Mesendoderm (in vitro differentiated cells): Measurements from ENCODE around the gene DDIT3.
A peak's percentile ranks its signal among the peaks of the same experiment; 100 is the strongest.

ENCODE experiments used
- DNase-seq: peaks from one replicate; pipeline ENCODE4 v3.0.0; 2013
- H2AK5ac ChIP-seq: 2 replicates; pipeline ENCODE4 v1.6.1; 2013; ENCODE audit warnings: low read length, inconsistent platforms
- H2BK120ac ChIP-seq: 2 replicates; pipeline ENCODE4 v1.6.1; 2013; ENCODE audit warnings: low read depth, mild to moderate bottlenecking, low read length, moderate library complexity, mixed read lengths
- H2BK15ac ChIP-seq: replicated peaks from 2 replicates; pipeline ENCODE4 v1.6.1; 2013; ENCODE audit warnings: low read depth, mild to moderate bottlenecking, moderate library complexity
- H2BK5ac ChIP-seq: 2 replicates; pipeline ENCODE4 v1.6.1; 2013; ENCODE audit warnings: low read length, inconsistent platforms
- H3K18ac ChIP-seq: 2 replicates; pipeline ENCODE4 v1.6.1; 2013; ENCODE audit warnings: mild to moderate bottlenecking, low read length, mixed read lengths
- H3K23ac ChIP-seq: one replicate; pipeline ENCODE4 v1.6.1; 2013; ENCODE audit warnings: low read length
- H3K27ac ChIP-seq: 2 replicates; pipeline ENCODE4 v1.5.1; 2013; ENCODE audit warnings: low read depth, mild to moderate bottlenecking, inconsistent platforms, low read length, moderate library complexity
- H3K27me3 ChIP-seq: 2 replicates; pipeline ENCODE4 v1.6.1; 2013; ENCODE audit warnings: low read length, control low read depth, mild to moderate bottlenecking, inconsistent platforms; ENCODE audit not compliant: insufficient read depth, poor library complexity
- H3K36me3 ChIP-seq: 2 replicates; pipeline ENCODE4 v1.6.1; 2013; ENCODE audit warnings: low read length, inconsistent platforms; ENCODE audit not compliant: control insufficient read depth, insufficient read depth
- H3K4ac ChIP-seq: one replicate; pipeline ENCODE4 v1.6.1; 2013; ENCODE audit warnings: low read depth, mild to moderate bottlenecking, low read length, moderate library complexity
- H3K4me1 ChIP-seq: 2 replicates; pipeline ENCODE4 v1.6.1; 2013; ENCODE audit warnings: low read depth, low read length, inconsistent platforms; ENCODE audit not compliant: control insufficient read depth
- H3K4me2 ChIP-seq: 2 replicates; pipeline ENCODE4 v1.6.1; 2013; ENCODE audit warnings: low read length
- H3K4me3 ChIP-seq: 2 replicates; pipeline ENCODE4 v1.5.1; 2013; ENCODE audit warnings: mild to moderate bottlenecking, low read length
- H3K56ac ChIP-seq: one replicate; pipeline ENCODE4 v1.6.1; 2013; ENCODE audit warnings: low read length
- H3K79me1 ChIP-seq: 2 replicates; pipeline ENCODE4 v1.6.1; 2013; ENCODE audit warnings: low read length, inconsistent platforms
- H3K79me2 ChIP-seq: 2 replicates; pipeline ENCODE4 v1.6.1; 2013; ENCODE audit warnings: mild to moderate bottlenecking, low read length; ENCODE audit not compliant: control insufficient read depth, insufficient read depth
- H3K9ac ChIP-seq: 2 replicates; pipeline ENCODE4 v1.6.1; 2013; ENCODE audit warnings: low read length, inconsistent platforms
- H4K5ac ChIP-seq: one replicate; pipeline ENCODE4 v1.6.1; 2013; ENCODE audit warnings: low read length
- H4K8ac ChIP-seq: one replicate; pipeline ENCODE4 v1.6.1; 2013; ENCODE audit warnings: low read depth, mild to moderate bottlenecking, control low read depth, low read length, moderate library complexity
- WGBS: extraction: QIAGEN DNeasy Blood & Tissue Kit; methylation state at CpG from one replicate; pipeline ENCODE4 v1.1.7; 2013; ENCODE audit warnings: low lambda C conversion rate, missing lambda C conversion rate; ENCODE audit not compliant: insufficient coverage; ENCODE audit errors: extremely low coverage; 5-methylcytosine and 5-hydroxymethylcytosine counted together

Gene DDIT3

GRCh38 chr12:57549203-57549908 lies 29.0 kb upstream of the DDIT3 start:
- H3K36me3 ChIP-seq, result no peaks in the 10 kb centered on the region
- peaks cover 8% of the 10 kb centered on the region for H3K4me1 ChIP-seq
- DNase-seq, result no peak
- H3K18ac ChIP-seq, result no peak overlapping the region
- peak overlapping the region; percentile 76 for H3K56ac ChIP-seq
- peak overlapping the region; percentile 50 for H3K4me2 ChIP-seq
- WGBS, result no CpG with 5 or more reads among the region's 13 CpGs
- H2BK5ac ChIP-seq, result no peak overlapping the region
- no peak overlapping the region for H4K5ac ChIP-seq
- H3K27ac ChIP-seq, result no peak overlapping the region
- peaks cover 2% of the 10 kb centered on the region for H3K27me3 ChIP-seq
- H3K79me1 ChIP-seq, result peaks cover 15% of the 10 kb centered on the region
- peak overlapping the region; percentile 38 for H2AK5ac ChIP-seq
- no peak overlapping the region for H3K4ac ChIP-seq
- peaks cover 12% of the 10 kb centered on the region for H3K79me2 ChIP-seq
- H3K9ac ChIP-seq, result peak overlapping the region; percentile 55
- no peak overlapping the region for H2BK15ac ChIP-seq
- no peak overlapping the region for H3K23ac ChIP-seq
- peak overlapping the region; percentile 15 for H3K4me3 ChIP-seq
- H2BK120ac ChIP-seq, result no peak overlapping the region
- H4K8ac ChIP-seq, result no peak overlapping the region

DNA sequence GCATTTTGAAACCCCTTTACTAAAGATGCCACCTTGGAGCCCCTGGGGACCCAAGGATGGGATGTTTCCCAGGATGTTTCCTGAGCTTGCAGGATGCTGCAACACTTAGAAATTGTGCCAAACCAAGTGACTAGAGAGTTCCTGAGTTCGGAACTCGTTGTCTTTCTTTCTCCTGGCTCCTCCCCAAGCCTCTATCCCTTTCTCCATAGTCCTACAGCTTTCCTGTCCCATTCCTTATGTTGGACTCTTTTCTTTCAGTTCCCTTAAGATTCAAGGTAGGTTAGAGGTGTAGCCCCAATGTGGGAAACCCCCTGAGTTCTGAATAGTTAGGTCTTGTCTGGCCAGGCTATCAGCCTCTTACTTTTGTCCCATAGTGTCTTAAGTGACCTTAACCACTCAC lies 28.2 kb upstream of the DDIT3 start:
- DNase-seq, result no peak
- no peak overlapping the region for H3K18ac ChIP-seq
- no peak overlapping the region for H3K27ac ChIP-seq
- H3K4me3 ChIP-seq, result no peak overlapping the region
- no peak overlapping the region for H4K5ac ChIP-seq
- H3K79me1 ChIP-seq, result peaks cover 15% of the 10 kb centered on the region
- no peak overlapping the region for H3K23ac ChIP-seq
- H2BK5ac ChIP-seq, result no peak overlapping the region
- H3K27me3 ChIP-seq, result peaks cover 2% of the 10 kb centered on the region
- no peak overlapping the region for H2BK15ac ChIP-seq
- H3K36me3 ChIP-seq, result no peaks in the 10 kb centered on the region
- H3K4ac ChIP-seq, result no peak overlapping the region
- H3K79me2 ChIP-seq, result peaks cover 12% of the 10 kb centered on the region
- peaks cover 8% of the 10 kb centered on the region for H3K4me1 ChIP-seq
- no peak overlapping the region for H3K4me2 ChIP-seq
- H3K56ac ChIP-seq, result no peak overlapping the region
- H2AK5ac ChIP-seq, result no peak overlapping the region
- H2BK120ac ChIP-seq, result no peak overlapping the region
- H3K9ac ChIP-seq, result no peak overlapping the region
- WGBS, result no CpG with 5 or more reads among the region's 2 CpGs
- no peak overlapping the region for H4K8ac ChIP-seq

DNA sequence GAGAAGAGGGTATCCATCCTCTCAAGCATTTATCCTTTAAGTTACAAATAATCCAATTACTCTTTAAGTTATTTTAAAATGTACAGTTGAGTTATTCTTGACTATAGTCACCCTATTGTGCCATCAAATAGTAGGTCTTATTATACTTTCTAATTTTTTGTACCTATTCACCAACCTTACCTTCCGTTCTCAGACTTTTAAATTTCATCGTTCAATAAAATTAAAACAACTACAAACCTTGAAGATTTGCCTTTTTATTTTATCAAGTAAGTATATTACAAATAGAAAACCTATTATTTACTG lies 27.6 kb upstream of the DDIT3 start:
- H3K79me2 ChIP-seq, result peaks cover 12% of the 10 kb centered on the region
- H3K36me3 ChIP-seq, result no peaks in the 10 kb centered on the region
- no peak overlapping the region for H4K8ac ChIP-seq
- H3K4me3 ChIP-seq, result no peak overlapping the region
- DNase-seq, result no peak
- H3K56ac ChIP-seq, result no peak overlapping the region
- no peak overlapping the region for H3K9ac ChIP-seq
- H3K18ac ChIP-seq, result no peak overlapping the region
- WGBS, result 100% methylated on average over 2 of the region's 2 CpGs
- H3K79me1 ChIP-seq, result peaks cover 15% of the 10 kb centered on the region
- no peak overlapping the region for H2BK120ac ChIP-seq
- no peak overlapping the region for H2BK5ac ChIP-seq
- H4K5ac ChIP-seq, result no peak overlapping the region
- no peak overlapping the region for H3K4ac ChIP-seq
- H2BK15ac ChIP-seq, result no peak overlapping the region
- no peak overlapping the region for H3K27ac ChIP-seq
- H3K23ac ChIP-seq, result no peak overlapping the region
- H2AK5ac ChIP-seq, result no peak overlapping the region
- H3K4me1 ChIP-seq, result peaks cover 8% of the 10 kb centered on the region
- H3K4me2 ChIP-seq, result no peak overlapping the region
- H3K27me3 ChIP-seq, result peaks cover 2% of the 10 kb centered on the region

DNA sequence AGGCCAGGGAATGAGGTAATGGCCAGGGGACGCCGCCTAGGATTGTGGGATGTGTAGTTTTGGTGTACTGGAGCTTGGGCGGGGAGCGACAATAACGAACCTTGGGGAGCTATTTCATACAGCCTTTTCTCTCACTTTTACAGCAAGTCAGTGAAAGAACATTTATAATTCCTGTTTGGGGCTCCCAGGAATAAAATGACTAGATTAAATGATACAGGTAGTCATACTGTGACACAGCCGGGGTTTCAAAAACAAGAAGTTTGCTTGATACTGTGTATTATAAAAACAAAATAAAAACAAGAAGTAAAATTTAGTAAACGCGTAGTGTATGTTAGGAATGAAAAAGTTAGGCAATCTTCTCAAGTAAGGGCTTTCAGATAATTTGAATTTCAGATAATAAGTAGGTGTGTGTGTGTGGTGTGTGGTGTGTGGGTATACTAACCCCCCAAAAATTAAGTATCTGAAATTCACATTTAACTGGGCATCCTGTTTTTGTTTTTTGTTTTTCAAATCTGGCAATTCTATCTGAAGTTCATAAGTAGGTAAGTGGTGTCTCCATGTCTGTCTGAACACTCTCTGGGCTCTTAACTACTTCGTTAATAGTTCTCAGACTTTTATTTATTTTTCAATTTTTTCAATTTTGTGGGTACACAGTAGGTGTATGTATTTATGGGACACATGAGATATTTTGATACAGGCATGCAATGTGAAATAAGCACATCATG lies 27.1 kb upstream of the DDIT3 start:
- H3K4me2 ChIP-seq, result no peak overlapping the region

GRCh38 chr12:57546438-57547287 lies 26.3 kb upstream of the DDIT3 start, which contains the start of gene DCTN2:
TSS of gene DCTN2 (minus strand) at chr12:57547192. CDS start at chr12:57547063, 129 bp downstream.
- peak within 1 kb of the TSS; percentile 81 for H2AK5ac ChIP-seq
- no peak within 1 kb of the TSS for H4K5ac ChIP-seq
- peaks cover 2% of the 10 kb centered on the region for H3K27me3 ChIP-seq
- H3K4me2 ChIP-seq, result peak within 1 kb of the TSS; percentile 96
- peak within 1 kb of the TSS; percentile 91 for H3K56ac ChIP-seq
- peak within 1 kb of the TSS; percentile 85 for H3K4ac ChIP-seq
- no peak within 1 kb of the TSS for H2BK15ac ChIP-seq
- peaks cover 15% of the 10 kb centered on the region for H3K79me1 ChIP-seq
- H3K23ac ChIP-seq, result peak within 1 kb of the TSS; percentile 100
- no peak within 1 kb of the TSS for H3K27ac ChIP-seq
- no peaks in the 10 kb centered on the region for H3K36me3 ChIP-seq
- H3K79me2 ChIP-seq, result peaks cover 12% of the 10 kb centered on the region
- H2BK5ac ChIP-seq, result no peak within 1 kb of the TSS
- no peak within 1 kb of the TSS for H4K8ac ChIP-seq
- no CpG with 5 or more reads among the region's 56 CpGs for WGBS
- peak within 1 kb of the TSS; percentile 22 for H3K18ac ChIP-seq
- peak within 1 kb of the TSS; percentile 80 for H3K4me3 ChIP-seq
- DNase-seq, result peak; percentile 99
- peak within 1 kb of the TSS; percentile 91 for H3K9ac ChIP-seq
- peaks cover 8% of the 10 kb centered on the region for H3K4me1 ChIP-seq
- no peak within 1 kb of the TSS for H2BK120ac ChIP-seq

More for the DNA sequence above, 27.1 kb upstream of the DDIT3 start:
- no peak overlapping the region for H3K56ac ChIP-seq
- no peak overlapping the region for H2BK5ac ChIP-seq
- no peak overlapping the region for H3K9ac ChIP-seq
- peaks cover 15% of the 10 kb centered on the region for H3K79me1 ChIP-seq
- no peak overlapping the region for H3K4me3 ChIP-seq
- H3K36me3 ChIP-seq, result no peaks in the 10 kb centered on the region
- H3K4me1 ChIP-seq, result peaks cover 8% of the 10 kb centered on the region
- no peak overlapping the region for H3K27ac ChIP-seq
- H3K18ac ChIP-seq, result no peak overlapping the region
- H2AK5ac ChIP-seq, result no peak overlapping the region
- H3K27me3 ChIP-seq, result peaks cover 2% of the 10 kb centered on the region
- DNase-seq, result no peak
- H2BK15ac ChIP-seq, result no peak overlapping the region
- H3K4ac ChIP-seq, result no peak overlapping the region
- H2BK120ac ChIP-seq, result no peak overlapping the region
- H3K23ac ChIP-seq, result no peak overlapping the region
- peaks cover 12% of the 10 kb centered on the region for H3K79me2 ChIP-seq
- H4K8ac ChIP-seq, result no peak overlapping the region
- WGBS, result no CpG with 5 or more reads among the region's 9 CpGs
- no peak overlapping the region for H4K5ac ChIP-seq
